GM18907 (cell line): ENCODE data around the gene MFSD6L.
"Not testable (repeated sequence)": the region's sequence is repeated elsewhere in the genome, so short reads cannot be mapped to it uniquely, and the experiment has no call there.

Source experiments
- ATAC-seq: cut with Tn5 transposase; IDR thresholded peaks from one replicate; pipeline ENCODE4 v1.9.1; 2021; ENCODE audit warnings: mild to moderate bottlenecking, moderate library complexity; ENCODE audit not compliant: unreplicated experiment

MFSD6L gene

GRCh38 chr17:8826808-8827435 lies 27.8 kb upstream of the MFSD6L start:
- no peak for ATAC-seq

GRCh38 chr17:8825802-8826201 lies 26.6 kb upstream of the MFSD6L start:
- ATAC-seq, result no peak

- ATAC-seq, result no peak
Measured at GRCh38 chr17:8823279-8823678, 24.1 kb upstream of the MFSD6L start.

- no peak for ATAC-seq
Measured at GRCh38 chr17:8822401-8823035, 23.4 kb upstream of the MFSD6L start.

- ATAC-seq, result no peak
Measured at GRCh38 chr17:8821446-8822105, 22.4 kb upstream of the MFSD6L start.

- no peak for ATAC-seq
Measured at GRCh38 chr17:8820311-8821010, 21.3 kb upstream of the MFSD6L start.

- no peak for ATAC-seq
Measured at GRCh38 chr17:8818654-8819330, 19.6 kb upstream of the MFSD6L start.

- no peak for ATAC-seq
Measured at GRCh38 chr17:8818047-8818446, 18.9 kb upstream of the MFSD6L start.

- peak; percentile 75 for ATAC-seq
Measured at GRCh38 chr17:8806926-8807550, 7.9 kb upstream of the MFSD6L start.

GRCh38 chr17:8806253-8806925 lies 7.2 kb upstream of the MFSD6L start:
- no peak for ATAC-seq

GRCh38 chr17:8805396-8805795 lies 6.2 kb upstream of the MFSD6L start:
- ATAC-seq, result not testable (repeated sequence)

GRCh38 chr17:8803531-8804420 lies 4.6 kb upstream of the MFSD6L start:
- ATAC-seq, result no peak

- ATAC-seq, result no peak
Measured at GRCh38 chr17:8801135-8801840, 2.1 kb upstream of the MFSD6L start.

GRCh38 chr17:8800656-8801055 lies 1.5 kb upstream of the MFSD6L start:
- ATAC-seq, result no peak

- ATAC-seq, result no peak
Measured at GRCh38 chr17:8799570-8800212, 526 bp upstream of the MFSD6L start.

- ATAC-seq, result no peak
Measured at GRCh38 chr17:8798176-8798845, 854 bp downstream of the MFSD6L start.

GRCh38 chr17:8797621-8798175 lies 1.5 kb downstream of the MFSD6L start:
- no peak for ATAC-seq
